Bone marrow (tissue), 2 donors: ENCODE data around the gene ANAPC15.

Source experiments
- DNase-seq, 2 donors: peaks; one replicate each; lab custom pipeline; 2025; lab: John Stamatoyannopoulos, UW

Gene ANAPC15

DNA sequence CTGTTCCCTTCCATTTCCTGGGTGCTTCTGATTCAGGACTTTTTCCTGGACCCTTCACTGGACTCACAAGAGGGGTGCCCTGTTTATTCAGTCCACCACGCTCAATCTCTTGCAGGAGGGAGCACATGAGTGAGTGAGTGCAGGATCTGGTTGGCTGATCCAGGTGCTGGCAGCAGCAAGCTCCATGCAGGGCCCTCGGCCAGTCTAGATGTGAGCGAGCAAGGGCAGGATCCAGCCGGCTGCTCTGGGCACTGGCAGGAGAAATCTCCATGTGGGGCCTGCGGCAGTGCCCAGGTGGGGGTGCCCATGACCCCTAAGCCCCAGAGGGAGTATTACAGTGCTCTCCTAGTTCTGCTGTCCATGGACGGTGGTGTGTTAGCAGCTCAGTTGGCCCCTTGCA is 11.6 kb upstream of the ANAPC15 start:
- DNase-seq, result no peak

DNA sequence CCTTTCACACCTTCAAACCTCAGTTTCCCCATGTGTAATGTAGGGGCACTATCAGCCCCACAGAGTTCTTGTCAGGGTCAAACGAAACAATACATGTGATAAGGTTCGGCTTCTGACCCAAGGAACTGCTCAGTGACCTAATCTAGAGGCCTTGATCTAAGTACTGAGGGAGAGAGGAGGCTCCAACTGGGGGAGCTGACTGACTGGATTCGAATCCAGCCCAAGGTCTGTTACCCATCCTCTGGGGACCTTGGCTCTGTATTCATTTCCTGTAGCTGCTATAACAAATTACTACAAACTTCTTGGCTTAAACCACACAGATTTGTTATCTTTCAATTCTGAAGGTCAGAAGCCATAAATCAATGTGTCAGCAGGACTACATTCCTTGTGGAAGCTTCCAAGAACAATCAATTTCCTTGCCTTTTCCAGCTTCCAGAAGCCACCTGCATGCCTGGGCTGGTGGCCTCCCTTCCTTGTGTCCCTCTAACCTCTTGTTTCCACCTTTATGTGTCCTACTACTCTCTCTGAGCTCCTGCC is 10.7 kb upstream of the ANAPC15 start:
- DNase-seq, result no peak

DNA sequence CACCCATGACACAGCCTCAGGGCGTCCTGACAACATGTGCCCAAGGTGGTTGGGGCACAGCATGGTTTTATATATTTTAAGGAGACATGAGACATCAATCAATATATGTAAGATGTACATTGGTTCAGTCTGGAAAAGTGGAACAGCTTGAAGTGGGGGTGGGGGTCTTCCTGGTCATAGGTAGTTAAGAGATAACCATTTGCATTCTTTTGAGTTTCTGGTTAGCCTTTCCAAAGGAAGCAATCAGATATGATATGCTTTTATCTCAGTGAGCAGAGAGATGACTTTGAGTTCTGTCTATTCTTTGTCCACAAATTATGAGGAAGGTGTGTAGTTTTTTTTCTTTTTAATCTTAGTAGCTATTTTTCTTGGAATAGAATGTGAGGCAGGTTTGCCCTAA is 10.1 kb upstream of the ANAPC15 start:
- no peak for DNase-seq

DNA sequence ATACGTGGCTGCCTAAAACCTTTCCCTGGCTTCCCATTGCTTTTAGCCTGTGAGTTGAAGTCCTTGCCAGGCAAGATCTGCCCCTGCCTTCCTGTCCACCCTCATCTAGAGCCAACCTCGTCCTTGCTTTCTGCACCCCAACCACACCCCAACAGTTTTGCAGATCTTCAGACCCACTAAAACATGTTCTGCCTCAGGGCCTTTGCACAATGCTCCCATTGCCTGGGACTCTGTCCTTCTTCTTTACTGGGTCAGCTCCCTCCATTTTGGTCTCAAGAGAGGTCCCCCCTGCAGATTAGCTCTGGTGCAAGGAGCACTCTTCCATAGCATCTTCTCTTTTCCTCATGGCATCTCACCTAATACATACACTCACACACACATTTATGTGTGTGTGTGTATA is 8.4 kb upstream of the ANAPC15 start:
- no peak for DNase-seq

DNA sequence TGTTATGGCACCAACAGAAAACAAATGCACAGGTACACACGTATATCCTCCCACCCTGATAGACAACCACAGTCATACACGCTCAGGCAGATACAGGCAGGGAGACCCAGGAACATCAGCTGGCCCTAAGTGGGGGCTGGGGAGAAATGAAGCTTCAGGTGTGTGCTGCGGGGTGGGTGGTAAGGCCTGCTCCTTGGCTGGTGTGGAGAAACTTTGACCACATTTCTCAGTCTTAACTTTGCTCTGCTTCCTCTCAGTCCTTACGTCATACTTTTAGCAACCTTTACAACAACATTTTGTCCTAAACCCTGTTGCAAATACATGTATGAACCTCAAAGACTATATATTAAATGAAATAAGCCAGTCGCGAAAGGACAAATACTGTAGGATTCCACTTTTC is 6.7 kb upstream of the ANAPC15 start:
- no peak for DNase-seq

DNA sequence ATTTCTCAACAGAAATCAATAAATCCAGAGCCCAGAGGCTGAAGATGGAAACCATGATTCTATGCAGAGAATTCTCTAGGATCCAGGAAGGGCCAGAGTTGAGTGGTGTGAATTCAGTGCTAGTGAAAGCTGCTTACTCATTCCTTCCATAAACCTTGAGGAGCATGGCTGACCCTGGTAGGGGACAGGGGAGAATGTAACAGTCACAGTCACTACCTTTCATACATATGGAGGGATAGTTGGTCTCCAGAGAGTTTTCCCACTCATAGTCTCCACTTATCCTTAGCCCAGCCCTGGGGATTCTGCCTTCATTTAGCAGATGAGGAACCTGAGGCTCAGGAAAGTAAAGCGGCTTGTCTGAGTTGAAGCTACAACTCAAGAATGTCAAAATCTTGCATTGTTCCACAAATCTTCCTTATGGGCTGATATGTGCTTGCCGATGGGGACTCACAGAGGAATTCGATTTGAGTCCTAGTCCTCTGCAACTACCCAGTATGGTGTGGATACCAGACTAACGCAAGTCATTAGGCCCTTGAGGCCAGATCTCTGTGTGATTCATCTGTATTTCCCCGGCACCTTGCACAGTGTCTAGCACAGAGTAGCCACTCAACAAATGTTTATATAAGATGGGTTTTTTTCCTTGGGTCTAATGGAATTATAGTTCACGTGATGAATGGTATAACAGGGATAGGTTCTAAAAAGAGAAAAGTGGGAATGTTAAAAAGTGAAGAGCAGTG is 3.7 kb upstream of the ANAPC15 start:
- no peak for DNase-seq

DNA sequence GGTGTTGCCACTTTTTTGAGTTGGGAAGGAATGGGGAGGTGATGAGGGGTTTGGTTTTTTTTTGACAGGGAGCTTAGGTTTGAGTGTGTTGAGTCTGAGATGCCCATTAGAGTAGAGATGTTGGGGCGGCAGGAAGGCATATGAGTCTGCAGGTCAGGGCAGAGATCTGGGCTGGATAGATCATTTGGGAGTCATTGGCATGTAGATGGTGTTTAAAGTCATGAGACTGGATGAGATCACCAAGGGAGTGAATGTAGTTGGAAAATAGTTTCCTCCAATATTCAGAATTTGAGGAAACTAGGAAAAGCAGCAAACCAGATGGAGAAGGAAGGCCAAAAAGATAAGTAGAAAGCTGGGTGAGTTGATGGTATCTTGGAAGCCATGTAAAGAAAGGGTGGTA is 2.1 kb upstream of the ANAPC15 start:
- no peak for DNase-seq

DNA sequence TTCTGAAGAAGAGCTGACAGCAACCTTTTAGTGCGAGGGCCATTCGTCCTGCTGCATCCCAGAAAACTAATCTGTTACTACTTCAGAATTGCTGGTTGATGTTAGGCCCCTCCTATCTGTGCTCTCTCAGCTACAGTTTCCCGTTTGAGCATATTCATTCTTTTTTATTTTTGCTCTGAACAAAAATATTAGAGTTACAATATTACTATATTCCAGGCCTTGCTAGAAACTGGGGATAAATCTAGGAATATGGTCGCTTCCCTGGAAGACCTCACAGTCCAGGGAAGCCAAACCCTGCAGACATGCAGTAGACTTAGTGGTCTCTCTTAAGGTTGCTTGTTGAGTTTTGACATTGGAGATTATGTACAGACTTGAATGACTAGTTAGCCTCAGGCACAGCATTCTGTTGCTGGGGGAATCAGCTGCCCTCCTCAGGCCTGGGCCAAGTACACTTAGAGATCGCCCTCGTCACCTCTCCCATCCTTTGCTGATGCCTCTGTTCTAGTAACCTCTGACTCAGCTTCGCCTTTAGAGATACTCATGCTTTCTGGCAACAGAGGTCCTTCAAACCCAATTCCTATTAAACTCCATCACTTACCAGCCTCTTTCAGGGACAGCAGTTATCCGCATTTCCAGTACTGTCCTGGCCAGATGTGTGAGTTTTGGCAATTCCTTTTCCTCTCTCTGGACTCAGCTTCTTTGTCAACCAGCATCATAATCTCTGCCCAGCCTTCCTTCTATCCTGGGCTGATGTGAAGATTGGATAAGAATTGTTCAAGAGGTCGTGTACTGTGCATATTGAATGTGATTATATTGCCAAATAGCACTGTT is 698 bp upstream of the ANAPC15 start:
- DNase-seq, result no peak

DNA sequence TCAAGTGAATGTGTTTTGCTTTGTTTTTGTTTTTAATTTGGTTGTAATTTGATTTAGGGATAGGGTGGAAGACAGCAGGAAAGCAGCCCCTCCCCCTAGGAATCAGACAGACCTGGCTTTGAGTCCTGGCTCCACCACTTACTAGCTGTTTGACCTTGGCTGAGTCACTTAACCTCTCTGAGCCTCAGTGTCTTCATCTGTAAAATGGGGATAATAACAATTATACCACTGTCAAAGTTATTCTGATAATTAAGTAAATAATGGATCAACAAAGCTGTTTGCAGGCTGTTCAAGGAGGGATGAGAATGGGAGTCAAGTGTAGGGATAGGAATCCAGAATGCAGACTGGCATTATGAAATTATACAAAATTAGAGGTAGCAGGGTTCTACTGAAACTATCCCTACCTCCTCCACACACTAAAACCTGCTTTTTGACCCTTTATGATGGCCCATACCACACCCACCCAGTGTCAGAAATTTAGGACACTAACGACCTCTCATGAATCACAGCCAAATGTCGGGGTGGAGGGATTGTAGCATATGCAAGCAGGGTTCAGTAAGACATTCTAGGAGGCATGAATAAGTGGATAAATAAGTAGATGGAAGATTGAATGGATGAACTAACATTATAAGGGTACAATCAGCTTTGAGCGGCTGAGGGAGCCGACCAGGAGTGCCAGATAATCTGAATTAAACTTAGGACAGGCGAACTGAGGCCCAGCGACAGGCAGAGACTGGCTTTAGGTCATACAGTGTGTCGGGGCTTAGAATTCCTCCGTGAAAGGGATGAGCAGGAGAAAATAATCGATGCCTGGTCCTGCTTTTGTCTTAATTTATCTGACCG is 974 bp downstream of the ANAPC15 start:
- no peak for DNase-seq

DNA sequence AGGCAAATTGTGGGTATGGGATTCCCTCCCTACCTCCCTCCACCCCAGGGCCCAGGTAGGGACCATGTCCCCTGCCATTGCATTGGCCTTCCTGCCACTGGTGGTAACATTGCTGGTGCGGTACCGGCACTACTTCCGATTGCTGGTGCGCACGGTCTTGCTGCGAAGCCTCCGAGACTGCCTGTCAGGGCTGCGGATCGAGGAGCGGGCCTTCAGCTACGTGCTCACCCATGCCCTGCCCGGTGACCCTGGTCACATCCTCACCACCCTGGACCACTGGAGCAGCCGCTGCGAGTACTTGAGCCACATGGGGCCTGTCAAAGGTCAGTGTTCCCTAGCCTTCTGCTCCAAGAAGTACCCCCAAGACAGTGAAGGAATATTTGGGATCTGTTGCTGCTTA is 6.6 kb downstream of the ANAPC15 start, which contains the start of gene TOMT:
Gene TOMT (plus strand): TSS at position 37 of the 400 bp plus-strand sequence. CDS start 28 bp downstream, at position 65.
- DNase-seq, result no peak

DNA sequence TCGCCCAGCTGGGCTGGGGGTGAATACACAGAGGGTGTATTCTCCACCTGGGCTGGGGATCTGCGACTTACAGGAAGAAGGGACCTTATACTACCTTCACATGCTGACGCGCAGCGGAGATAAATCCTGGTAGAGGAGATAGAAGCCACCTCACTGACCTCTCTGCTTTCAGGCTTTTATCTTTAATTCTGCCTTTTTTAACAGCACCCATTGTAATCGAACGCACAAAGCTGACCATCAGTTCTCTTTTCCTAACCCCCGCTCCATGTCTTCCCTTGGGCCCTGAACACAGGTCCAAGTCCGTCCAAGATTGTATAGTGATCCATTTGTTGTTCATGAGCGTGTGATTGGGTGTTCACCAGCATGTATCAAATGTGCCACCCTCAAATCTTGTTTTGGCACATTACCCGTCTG is 8.7 kb downstream of the ANAPC15 start:
- DNase-seq, result no peak

DNA sequence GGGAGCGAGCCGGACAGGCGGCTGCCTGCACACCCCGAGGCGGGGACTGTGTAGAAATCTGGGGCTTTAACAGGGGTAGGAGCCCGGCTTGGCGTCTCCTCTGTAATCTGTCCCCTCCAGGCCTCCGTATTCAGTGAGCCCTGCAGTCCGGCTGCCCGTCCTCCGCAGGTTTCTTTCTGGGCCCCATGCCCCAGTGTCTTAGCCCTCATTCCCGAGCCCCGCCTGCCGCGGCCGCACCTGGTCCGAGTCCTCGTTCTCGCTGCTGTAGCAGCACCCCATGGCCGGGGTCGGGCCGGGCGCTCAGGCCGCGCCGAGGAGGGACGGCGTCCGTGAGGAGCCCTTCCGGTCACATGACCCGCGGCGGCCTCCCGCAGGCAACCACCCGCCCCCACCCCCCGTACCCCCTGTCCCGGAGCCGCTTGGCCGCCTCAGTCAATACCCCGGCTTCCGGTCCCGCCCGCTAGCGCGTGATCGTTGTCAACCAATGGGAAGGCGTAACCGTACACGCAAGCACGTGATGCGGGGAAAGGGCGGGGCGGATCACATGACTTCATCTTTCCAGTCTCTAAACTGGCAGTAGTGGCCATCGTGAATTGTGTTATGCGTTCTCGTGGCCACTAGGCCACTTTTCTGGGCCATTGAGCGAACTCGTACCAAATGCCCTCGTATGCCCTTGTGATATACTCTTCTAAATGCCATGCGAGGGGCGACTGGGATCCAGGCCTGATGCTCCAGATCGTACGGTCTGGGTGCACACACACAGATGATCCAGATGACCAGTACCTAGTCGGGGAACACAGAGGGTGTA is 9.3 kb downstream of the ANAPC15 start, which contains the start of gene LAMTOR1:
Gene LAMTOR1 (minus strand): TSS at position 352 of the 808 bp plus-strand sequence. CDS start 73 bp downstream, at position 279.
- DNase-seq, result peak; percentile 92 to 96

DNA sequence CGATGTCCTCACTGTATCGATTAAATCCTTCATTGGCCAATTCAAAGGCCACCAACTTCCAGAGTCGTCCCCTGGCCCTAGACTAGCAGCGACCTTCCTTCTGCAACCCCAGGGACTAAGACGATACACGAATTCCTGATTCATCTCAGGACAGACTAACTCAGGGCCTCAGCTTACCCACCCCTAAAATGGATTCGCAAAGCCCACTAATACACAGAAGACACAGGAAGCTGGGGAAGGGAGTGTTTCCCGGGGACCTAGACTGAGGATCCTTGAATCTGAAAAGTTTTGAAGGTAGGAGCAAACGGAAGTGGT is 9.9 kb downstream of the ANAPC15 start:
- no peak for DNase-seq

DNA sequence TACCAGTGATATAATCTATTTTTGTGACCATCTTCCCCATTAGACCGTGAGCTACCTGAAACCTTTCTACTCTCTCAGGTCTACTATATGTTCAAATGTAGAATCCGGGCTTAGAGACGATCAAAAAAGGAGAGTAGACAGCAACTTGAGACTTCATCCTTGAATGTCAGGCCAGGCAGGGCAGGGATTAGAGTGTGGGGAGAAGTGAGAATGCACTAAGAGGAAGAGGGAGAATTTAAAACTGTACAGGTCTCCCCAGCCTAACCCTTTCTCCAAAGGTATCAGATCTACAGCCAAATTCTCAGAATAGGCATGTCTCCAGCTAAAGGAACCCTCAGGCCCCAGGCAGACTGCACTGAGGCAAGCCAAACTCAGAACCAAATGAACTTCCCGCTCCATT is 10.3 kb downstream of the ANAPC15 start:
- DNase-seq, result no peak

DNA sequence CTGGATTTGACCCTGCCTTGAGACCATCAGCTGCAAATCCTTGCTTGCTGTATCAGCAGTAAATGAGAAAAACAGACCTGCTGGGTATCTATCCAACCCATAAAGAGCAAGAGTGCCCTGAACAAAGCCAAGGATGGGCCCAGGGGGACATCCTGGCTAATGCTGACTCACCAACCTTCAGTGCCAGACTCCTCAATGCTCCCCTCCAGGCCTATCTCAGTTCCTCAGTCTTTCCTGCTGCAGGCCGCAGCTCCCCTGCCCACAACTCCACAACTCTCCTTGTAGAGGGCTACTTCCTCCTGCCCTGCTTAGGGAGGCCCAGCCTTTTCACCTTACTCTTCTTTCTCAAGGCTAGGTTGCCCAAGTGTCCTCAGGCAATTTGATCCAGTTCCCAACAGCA is 12.0 kb downstream of the ANAPC15 start:
- peak in 1 of 2 donors; percentile 98 for DNase-seq

DNA sequence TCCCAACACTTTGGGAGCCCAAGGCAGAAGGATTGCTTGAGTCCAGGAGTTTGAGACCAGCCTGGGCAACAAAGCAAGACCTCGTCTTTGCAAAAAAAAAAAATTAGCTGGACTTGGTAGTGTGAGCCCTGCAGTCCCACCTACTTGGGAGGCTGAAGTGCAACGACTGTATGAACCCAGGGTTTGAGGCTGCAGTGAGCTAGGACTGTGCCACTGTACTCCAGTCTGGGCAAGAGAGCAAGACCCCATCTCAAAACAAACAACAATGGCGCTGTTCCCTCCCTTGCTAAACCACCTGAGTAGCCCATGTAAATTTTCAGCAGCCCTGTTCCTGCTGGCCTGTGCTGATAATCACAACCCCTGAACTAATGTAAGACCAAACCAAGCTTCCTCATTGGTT is 12.5 kb downstream of the ANAPC15 start:
- no peak for DNase-seq

DNA sequence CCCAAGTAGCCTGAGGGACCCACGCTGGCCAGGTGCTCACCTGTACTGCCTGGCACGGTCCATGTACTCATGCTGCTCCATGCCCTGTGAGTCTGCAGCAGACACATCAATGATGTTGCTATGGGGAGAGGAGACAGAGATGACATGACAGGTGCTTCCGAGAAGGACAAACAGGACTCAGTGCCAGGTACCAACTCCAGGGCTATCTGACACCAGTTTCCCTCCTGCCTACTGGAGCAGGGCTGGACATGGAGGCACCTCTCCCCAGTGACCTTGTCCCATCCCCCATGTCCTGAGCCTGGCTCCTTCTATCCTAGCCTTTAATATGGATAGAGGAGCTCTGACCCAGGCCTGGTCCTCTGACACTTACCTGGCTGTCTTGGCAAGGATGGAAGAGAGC is 13.8 kb downstream of the ANAPC15 start:
- DNase-seq, result no peak

DNA sequence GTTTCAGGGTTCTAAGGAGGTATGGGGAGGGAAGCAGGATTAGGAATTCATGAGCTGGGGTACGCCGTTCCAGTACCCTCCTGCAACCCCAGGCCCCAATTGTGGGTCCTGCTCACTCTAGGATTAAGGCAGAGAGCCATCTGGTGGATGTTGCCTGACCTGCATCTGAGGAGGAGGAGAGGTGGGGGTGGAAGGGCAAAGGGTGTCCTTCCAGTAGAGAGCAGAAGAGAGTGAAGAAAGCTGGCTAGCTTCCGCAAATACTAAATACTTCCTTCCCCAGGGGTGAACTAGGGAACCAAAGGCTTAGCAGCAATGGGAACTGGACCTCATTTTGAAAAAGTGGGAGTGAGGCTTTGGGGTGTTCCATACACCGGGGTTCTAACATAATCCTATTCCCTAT is 21.2 kb downstream of the ANAPC15 start:
- DNase-seq, result peak; percentile 28 to 79

DNA sequence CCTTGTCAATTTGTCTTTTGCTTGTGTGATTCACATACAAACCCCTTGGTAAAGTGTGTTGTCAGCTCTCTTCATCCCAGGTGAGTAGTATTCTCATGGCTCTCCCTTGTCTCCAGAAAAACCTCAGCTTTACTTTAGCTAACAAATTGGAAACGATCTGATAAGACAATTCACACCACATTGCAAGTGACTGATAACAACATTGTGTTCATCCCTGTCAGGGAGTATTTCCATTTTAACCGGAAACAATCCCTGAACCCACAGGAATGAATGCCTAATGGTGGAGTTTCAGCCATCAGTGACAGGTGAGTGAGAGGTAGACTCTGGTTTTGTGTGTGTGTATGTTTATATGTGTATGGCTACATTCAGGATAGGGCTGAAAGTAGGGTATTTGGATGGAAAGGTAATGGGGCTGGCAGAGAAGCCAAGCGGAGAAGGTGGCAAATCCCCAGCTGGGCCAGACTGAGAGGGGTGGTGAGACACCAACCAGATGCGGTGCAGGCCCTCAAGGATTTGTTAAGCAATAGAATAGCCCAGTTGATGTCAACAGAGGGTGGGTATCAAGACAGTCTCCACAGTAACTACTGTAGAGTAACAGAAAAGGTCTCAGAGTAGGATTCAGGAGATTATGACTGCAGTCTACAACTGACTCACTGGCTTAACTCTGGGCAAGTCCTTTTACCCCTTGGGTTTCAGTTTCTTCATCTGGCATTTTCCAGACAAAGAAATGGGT is 24.3 kb downstream of the ANAPC15 start:
- DNase-seq, result no peak

DNA sequence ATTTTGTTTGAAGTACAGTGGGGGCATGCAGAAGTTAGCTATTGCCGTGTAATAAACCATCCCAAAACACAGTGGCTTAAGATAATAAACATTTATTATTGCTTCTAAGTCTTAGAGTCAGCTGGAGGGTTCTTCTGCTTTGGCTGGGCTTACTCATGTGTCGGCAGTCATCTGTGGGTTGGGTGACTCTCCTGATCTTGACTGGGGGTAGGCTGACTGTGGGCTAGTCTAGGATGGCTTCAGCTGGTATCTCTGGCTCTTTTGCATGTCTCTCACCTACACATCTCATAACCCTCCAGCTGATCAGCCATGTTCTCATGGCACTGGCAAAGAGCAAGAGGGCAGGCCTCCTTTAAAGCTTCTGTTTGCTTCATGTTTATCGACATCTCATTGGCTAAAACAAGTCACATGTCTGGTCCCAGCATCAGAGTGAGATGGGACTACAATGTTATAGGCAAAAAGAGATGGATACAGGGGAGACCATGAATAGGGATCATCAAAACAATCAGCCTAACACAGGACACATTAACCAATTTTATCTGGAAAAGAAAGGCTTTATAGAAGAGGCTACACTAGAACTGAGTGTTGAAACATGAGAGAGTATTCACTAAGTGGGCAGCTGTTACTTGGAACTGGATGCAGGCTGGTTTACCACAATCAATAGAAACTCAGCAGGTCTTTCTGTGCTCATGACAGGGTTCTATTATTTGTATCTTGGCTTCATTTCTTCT is 26.7 kb downstream of the ANAPC15 start:
- no peak for DNase-seq
